NCI-H82 treated with DMSO at 0.1 percent for 48 hours (cell line): ENCODE measurements around the gene OPCML.

Experiments used
- DNase-seq: peaks from one replicate; lab custom pipeline; 2025; ENCODE audit not compliant: unreplicated experiment; lab: John Stamatoyannopoulos, UW

OPCML gene

GRCh38 chr11:133541021-133541719, 8.9 kb upstream of the OPCML start:
- DNase-seq: no peak

- no peak for DNase-seq
Measured at GRCh38 chr11:133536198-133536597, 3.9 kb upstream of the OPCML start.

GRCh38 chr11:133533205-133533604, 904 bp upstream of the OPCML start:
- no peak for DNase-seq

GRCh38 chr11:133531458-133531857, 843 bp downstream of the OPCML start:
- DNase-seq: no peak

GRCh38 chr11:133530501-133530835, 1.8 kb downstream of the OPCML start:
- DNase-seq: no peak

GRCh38 chr11:133529807-133530500, 2.3 kb downstream of the OPCML start:
- no peak for DNase-seq

- DNase-seq: no peak
Measured at GRCh38 chr11:133526790-133527189, 5.5 kb downstream of the OPCML start.

GRCh38 chr11:133525976-133526375, 6.3 kb downstream of the OPCML start:
- no peak for DNase-seq

GRCh38 chr11:133524488-133524887, 7.8 kb downstream of the OPCML start:
- DNase-seq: no peak

- DNase-seq: no peak
Measured at GRCh38 chr11:133522344-133522743, 10.0 kb downstream of the OPCML start.

- no peak for DNase-seq
Measured at GRCh38 chr11:133521502-133521901, 10.8 kb downstream of the OPCML start.

- DNase-seq: no peak
Measured at GRCh38 chr11:133520707-133521106, 11.6 kb downstream of the OPCML start.

GRCh38 chr11:133519560-133519959, 12.7 kb downstream of the OPCML start:
- DNase-seq: no peak

- no peak for DNase-seq
Measured at GRCh38 chr11:133518702-133519264, 13.5 kb downstream of the OPCML start.

- DNase-seq: no peak
Measured at GRCh38 chr11:133516845-133517244, 15.5 kb downstream of the OPCML start.

GRCh38 chr11:133515107-133515506, 17.2 kb downstream of the OPCML start:
- no peak for DNase-seq

GRCh38 chr11:133509924-133510697, 22.2 kb downstream of the OPCML start:
- no peak for DNase-seq

- DNase-seq: no peak
Measured at GRCh38 chr11:133508468-133508867, 23.8 kb downstream of the OPCML start.

- DNase-seq: no peak
Measured at GRCh38 chr11:133507185-133507584, 25.1 kb downstream of the OPCML start.

- no peak for DNase-seq
Measured at GRCh38 chr11:133506551-133507094, 25.7 kb downstream of the OPCML start.

- no peak for DNase-seq
Measured at GRCh38 chr11:133506023-133506422, 26.3 kb downstream of the OPCML start.
